ENCODE measurements around the gene NTHL1.

Gene NTHL1

GRCh38 chr16:2063861-2064260, 16.2 kb upstream of the NTHL1 start:
- ATAC-seq: no peak
- no peak for DNase-seq

- no peak for DNase-seq
- no peak for ATAC-seq
These were observed 15.2 kb upstream of the NTHL1 start for GRCh38 chr16:2062801-2063200.

GRCh38 chr16:2061526-2061925, 13.9 kb upstream of the NTHL1 start:
- DNase-seq (no peak), ATAC-seq (no peak)

GRCh38 chr16:2061023-2061422, 13.4 kb upstream of the NTHL1 start:
- DNase-seq (no peak), ATAC-seq (no peak)

- ATAC-seq (no peak), DNase-seq (no peak)
These were observed 12.7 kb upstream of the NTHL1 start for GRCh38 chr16:2060346-2060745.

- no peak for ATAC-seq
- no peak for DNase-seq
These were observed 11.2 kb upstream of the NTHL1 start for GRCh38 chr16:2058872-2059271.

- ATAC-seq: no peak
- DNase-seq: no peak
These were observed 10.8 kb upstream of the NTHL1 start for GRCh38 chr16:2058420-2058819.

- ATAC-seq (no peak), DNase-seq (no peak)
These were observed 9.8 kb upstream of the NTHL1 start for GRCh38 chr16:2057438-2057837.

- ATAC-seq (no peak), DNase-seq (no peak)
These were observed 9.2 kb upstream of the NTHL1 start for GRCh38 chr16:2056681-2057407.

- ATAC-seq: no peak
- DNase-seq: no peak
These were observed 8.4 kb upstream of the NTHL1 start for GRCh38 chr16:2056077-2056476.

GRCh38 chr16:2054543-2055245, 7.1 kb upstream of the NTHL1 start:
- no peak for ATAC-seq
- no peak for DNase-seq

GRCh38 chr16:2053897-2054296, 6.3 kb upstream of the NTHL1 start:
- ATAC-seq (no peak), DNase-seq (no peak)

- no peak for DNase-seq
- ATAC-seq: no peak
These were observed 5.6 kb upstream of the NTHL1 start for GRCh38 chr16:2053211-2053610.

GRCh38 chr16:2048116-2048543, 496 bp upstream of the NTHL1 start:
- no peak for ATAC-seq
- no peak for DNase-seq

- ATAC-seq (no peak), DNase-seq (no peak)
These were observed 723 bp downstream of the NTHL1 start for GRCh38 chr16:2046893-2047329.

- DNase-seq (no peak), ATAC-seq (no peak)
These were observed 1.4 kb downstream of the NTHL1 start for GRCh38 chr16:2045965-2046892.

GRCh38 chr16:2044541-2044940, 3.1 kb downstream of the NTHL1 start:
- DNase-seq (no peak), ATAC-seq (no peak)

GRCh38 chr16:2043667-2044451, 3.8 kb downstream of the NTHL1 start:
- ATAC-seq (no peak), DNase-seq (no peak)

- DNase-seq (no peak), ATAC-seq (no peak)
These were observed 4.5 kb downstream of the NTHL1 start for GRCh38 chr16:2042986-2043666.

GRCh38 chr16:2042171-2042985, 5.3 kb downstream of the NTHL1 start:
- ATAC-seq: no peak

More at GRCh38 chr16:2042171-2042985, 5.3 kb downstream of the NTHL1 start:
- no peak for DNase-seq

Measured in stimulated activated naive CD8-positive, alpha-beta T cell treated with anti-CD3 and anti-CD28 coated beads, Interleukin-15, Interleukin-2, amounts not matched to agents 100 U/mL and 50 U/mL, for 24 hours (primary cell).